ENCODE data around the gene LELP1. TPM values are rescaled to one million over a fixed set of nuclear protein-coding genes. Genes with fewer than 3 reads are reported as not detected.

Gene LELP1
- total and polyA plus RNA-seq, 9 of the 15 experiments (the other 6 are each of a cell fraction or from before 2014, with no cell fraction given) = not detected

- Histone ChIP-seq H3K36me3 (ENCODE audit: control insufficient read depth, insufficient read depth, low read length) (no peaks in the 10 kb centered on the region), H3K4me3 (no peak overlapping the region), H2AFZ (ENCODE audit: low read depth, low read length) (no peak overlapping the region), H3K9me1 (ENCODE audit: control insufficient read depth, insufficient read depth, low read length) (no peaks in the 10 kb centered on the region), H3K27me3 (ENCODE audit: control insufficient read depth in 2 of 2, insufficient read depth in 2 of 2, low read length in 2 of 2) (peaks cover 2 to 9% of the 10 kb centered on the region in 2 experiments; a peak in 1 of 5 replicates), H3K9me3 (replicated peaks; ENCODE audit: control insufficient read depth, insufficient read depth, low read depth, low read length) (no peaks in the 10 kb centered on the region; the same call in 1 of the 2 replicates), H3K27ac (ENCODE audit: extremely low read depth, low read depth, low read length) (no peak overlapping the region), H3K79me2 (ENCODE audit: control insufficient read depth, insufficient read depth, low read length) (no peaks in the 10 kb centered on the region), H4K20me1 (replicated peaks; ENCODE audit: control insufficient read depth, insufficient read depth, low read length) (no peaks in the 10 kb centered on the region), H3K4me1 (replicated peaks in 1 of 2; ENCODE audit: control insufficient read depth in 2 of 2, insufficient read depth in 2 of 2, low read length in 2 of 2) (no peaks in the 10 kb centered on the region), H3K9ac (ENCODE audit: insufficient read depth in 1 of 2, low read depth in 2 of 2, low read length in 2 of 2) (no peak overlapping the region), H3K4me2 (ENCODE audit: insufficient read depth, low read length) (no peak overlapping the region)
- DNase-seq (ENCODE audit: extremely low read depth in 1 of 4, low spot score in 3 of 4) (no peak), ATAC-seq (no peak), FAIRE-seq (no peak)
- in situ Hi-C loops (cut with MboI) = loop anchor here (10.0 kb wide), 2 partner anchors 354 to 574 kb away; partner anchors contain the start of gene SMCP
- TF ChIP-seq NUFIP1 (IDR thresholded peaks at IDR 0.05; ENCODE audit: partially characterized antibody) (no peak), WHSC1 (IDR thresholded peaks at IDR 0.05; ENCODE audit: low read length) (no peak), RCOR1 (IDR thresholded peaks at IDR 0.05; ENCODE audit: borderline replicate concordance in 1 of 2, low read depth in 2 of 2, low read length in 2 of 2) (no peak), TFE3 (CRISPR knock-in tag; IDR thresholded peaks at IDR 0.05) (no peak), MEIS2 (IDR thresholded peaks at IDR 0.05; ENCODE audit: partially characterized antibody) (no peak), SREBF1 (IDR thresholded peaks at IDR 0.05; ENCODE audit: borderline replicate concordance, low read depth, low read length) (no peak), BRD4 (IDR thresholded peaks at IDR 0.05) (no peak), ESRRB (CRISPR knock-in tag; IDR thresholded peaks at IDR 0.05; ENCODE audit: borderline replicate concordance) (no peak), HCFC1 (IDR thresholded peaks at IDR 0.05; ENCODE audit: low read depth, low read length) (no peak), ATF2 (CRISPR knock-in tag; IDR thresholded peaks at IDR 0.05) (no peak), ZNF444 (CRISPR knock-in tag; IDR thresholded peaks at IDR 0.05) (no peak), SRSF7 (optimal IDR thresholded peaks at IDR 0.05; ENCODE audit: low read depth, low read length) (no peak), PHB (CRISPR knock-in tag; IDR thresholded peaks at IDR 0.05) (no peak)
- WGBS (ENCODE audit: insufficient coverage, low coverage, missing lambda C conversion rate) = 6% methylated on average over 1 of the region's 1 CpG
- no TSS peak for BruUV-seq (replicated peaks)
- CTCF ChIA-PET (ENCODE audit: low intra/inter-chr PET ratio) = interaction anchor here (2.3 kb wide), 1 partner anchor 357 kb away, joined by 14 read pairs; no protein-coding TSS in a partner anchor
- intact Hi-C loops (cut with micrococcal nuclease) = loop anchor here (10.0 kb wide), 1 partner anchor 354 kb away; the partner anchor contains the start of gene SMCP
- POLR2A ChIA-PET = interaction anchor here (0.6 to 0.7 kb wide), 2 partner anchors 10 to 30 kb away, joined by 3 to 4 read pairs; no protein-coding TSS in a partner anchor
These were observed 25.3 kb downstream of the LELP1 start for GRCh38 chr1:153228491-153228890.
